Measurements from ENCODE around the gene LAMTOR4. TPM values are rescaled to one million over a fixed set of nuclear protein-coding genes. Genes with fewer than 3 reads are reported as not detected.
"Not testable (repeated sequence)": the region's sequence is repeated elsewhere in the genome, so short reads cannot be mapped to it uniquely, and the experiment has no call there.

The LAMTOR4 gene
- total RNA-seq, 1 donor from 2014 or later, result 151 TPM

DNA sequence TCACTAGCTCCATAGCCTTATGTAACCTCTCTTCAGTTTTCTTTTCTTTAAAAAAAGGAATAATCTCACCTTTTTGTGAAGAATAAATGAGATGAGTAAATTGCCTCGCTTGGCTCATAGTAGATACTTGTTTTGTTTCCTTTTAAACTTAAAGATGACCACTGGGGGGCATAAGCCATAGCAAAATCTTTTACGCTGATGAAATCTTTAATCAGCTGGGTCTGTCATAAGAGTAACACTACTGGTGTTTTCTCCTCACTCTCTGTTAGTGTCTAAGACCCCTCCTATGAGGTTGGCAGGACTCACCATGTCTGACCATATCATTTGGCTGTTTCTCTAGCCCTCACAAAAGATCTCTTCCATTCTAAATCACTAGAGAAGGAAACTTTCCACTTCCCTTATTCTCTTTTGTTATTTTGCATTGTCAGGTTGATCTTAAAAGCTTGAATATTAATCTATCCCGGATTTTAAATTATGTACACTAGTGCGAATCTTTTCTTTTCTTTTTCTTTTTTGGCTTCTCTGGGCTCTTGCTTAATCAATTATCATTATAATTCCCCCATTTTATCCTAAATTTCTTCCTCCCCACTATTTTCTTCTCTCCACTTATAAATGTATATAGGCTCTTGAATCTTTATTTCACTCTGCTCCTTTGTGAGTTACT is 41.5 kb downstream of the LAMTOR4 start:
- Mint-ChIP-seq H3K4me1 (peaks cover 57% of the 10 kb centered on the region), H3K36me3 (ENCODE audit: low read depth) (no peaks in the 10 kb centered on the region), H3K27ac (peak overlapping the region; percentile 91), H3K27me3 (no peaks in the 10 kb centered on the region), H3K4me3 (peak overlapping the region; percentile 32), H3K9me3 (no peaks in the 10 kb centered on the region)
- peak; percentile 74 for ATAC-seq (ENCODE audit: low read depth)
- intact Hi-C loops (cut with micrococcal nuclease), result loop anchor here (1.0 to 10.0 kb wide), 7 partner anchors 10 to 217 kb away; partner anchors contain the start of genes GPC2 and STAG3
- TF ChIP-seq CTCF (IDR thresholded peaks at IDR 0.05), result no peak
- ChIA-PET CTCF (interaction anchor here (0.8 to 2.9 kb wide), 15 partner anchors 8 to 217 kb away, joined by 3 to 33 read pairs (median 5); partner anchors contain the start of genes GPC2, LAMTOR4 and PVRIG), POLR2A (interaction anchor here (0.6 to 2.1 kb wide), 17 partner anchors 10 to 154 kb away, joined by 3 to 17 read pairs (median 5); partner anchors contain the start of genes GPC2, LAMTOR4, PVRIG and STAG3)
- DNase-seq, result no peak

- intact Hi-C loops (cut with micrococcal nuclease), result loop anchor here (2.0 to 10.0 kb wide), 2 partner anchors 15 to 153 kb away; partner anchors contain the start of genes GPC2 and STAG3
- no peak for DNase-seq
- CTCF ChIA-PET, result interaction anchor here (2.8 kb wide), 1 partner anchor 26 kb away, joined by 9 read pairs; no protein-coding TSS in a partner anchor
- peak overlapping the region; percentile 53 for H3K4me3 Mint-ChIP-seq
- peak; percentile 25 for ATAC-seq (ENCODE audit: low read depth)
- POLR2A ChIA-PET, result interaction anchor here (1.1 to 2.4 kb wide), 3 partner anchors 19 to 154 kb away, joined by 3 to 15 read pairs (median 5); no protein-coding TSS in a partner anchor
- H3K4me1 Mint-ChIP-seq, result peaks cover 70% of the 10 kb centered on the region
- H3K27ac Mint-ChIP-seq, result peak overlapping the region; percentile 91
- no peaks in the 10 kb centered on the region for H3K27me3 Mint-ChIP-seq
- TF ChIP-seq CTCF (IDR thresholded peaks at IDR 0.05), result no peak
- H3K9me3 Mint-ChIP-seq, result peaks cover 2% of the 10 kb centered on the region
- H3K36me3 Mint-ChIP-seq (ENCODE audit: low read depth), result no peaks in the 10 kb centered on the region
Measured at GRCh38 chr7:100191775-100192174, 43.1 kb downstream of the LAMTOR4 start.

- peaks cover 74% of the 10 kb centered on the region for H3K4me1 Mint-ChIP-seq
- not testable (repeated sequence) for H3K27me3 Mint-ChIP-seq; H3K9me3 Mint-ChIP-seq; H3K36me3 Mint-ChIP-seq (ENCODE audit: low read depth); DNase-seq
- intact Hi-C loops (cut with micrococcal nuclease), result loop anchor here (10.0 kb wide), 1 partner anchor 152 kb away; no protein-coding TSS in a partner anchor
- ChIA-PET POLR2A (interaction anchor here (1.1 to 2.4 kb wide), 5 partner anchors 18 to 153 kb away, joined by 3 to 15 read pairs (median 5); no protein-coding TSS in a partner anchor), CTCF (interaction anchor here (1.3 to 3.7 kb wide), 4 partner anchors 19 to 153 kb away, joined by 3 to 15 read pairs (median 6); no protein-coding TSS in a partner anchor)
- peak overlapping the region; percentile 53 for H3K4me3 Mint-ChIP-seq
- ATAC-seq (ENCODE audit: low read depth), result peak; percentile 59
- H3K27ac Mint-ChIP-seq, result peak overlapping the region; percentile 91
Measured at GRCh38 chr7:100192281-100192862, 43.7 kb downstream of the LAMTOR4 start.

DNA sequence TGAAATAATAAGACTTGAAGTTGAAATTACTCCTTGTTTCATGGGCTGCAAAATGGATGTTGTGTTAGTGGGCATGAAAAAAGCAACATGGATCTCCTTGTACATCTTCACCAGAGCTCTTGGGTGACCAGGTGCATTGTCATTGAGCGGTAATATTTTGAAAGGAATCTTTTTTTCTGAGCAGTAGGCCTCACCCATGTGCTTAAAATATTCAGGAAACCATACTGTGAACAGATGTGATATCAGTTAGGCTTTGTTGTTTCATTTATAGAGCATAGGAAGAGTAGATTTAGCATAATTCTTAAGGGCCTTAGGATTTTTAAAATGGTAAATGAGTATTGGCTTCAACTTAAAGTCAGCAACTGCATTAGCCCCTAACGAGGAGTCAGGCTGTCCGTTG is 44.3 kb downstream of the LAMTOR4 start:
- ATAC-seq (ENCODE audit: low read depth) (no peak), DNase-seq (no peak)
- no peak for TF ChIP-seq CTCF (IDR thresholded peaks at IDR 0.05)
- H3K9me3 Mint-ChIP-seq, result peaks cover 2% of the 10 kb centered on the region
- H3K4me3 Mint-ChIP-seq, result peak overlapping the region; percentile 53
- POLR2A ChIA-PET, result interaction anchor here (1.1 to 2.4 kb wide), 6 partner anchors 9 to 28 kb away, joined by 3 to 15 read pairs (median 10); no protein-coding TSS in a partner anchor
- intact Hi-C loops (cut with micrococcal nuclease), result loop anchor here (10.0 kb wide), 1 partner anchor 152 kb away; no protein-coding TSS in a partner anchor
- H3K27me3 Mint-ChIP-seq, result no peaks in the 10 kb centered on the region
- peak overlapping the region; percentile 91 for H3K27ac Mint-ChIP-seq
- H3K36me3 Mint-ChIP-seq (ENCODE audit: low read depth), result no peaks in the 10 kb centered on the region
- CTCF ChIA-PET, result interaction anchor here (1.3 to 3.7 kb wide), 4 partner anchors 18 to 152 kb away, joined by 3 to 15 read pairs (median 6); no protein-coding TSS in a partner anchor
- H3K4me1 Mint-ChIP-seq, result peaks cover 79% of the 10 kb centered on the region

DNA sequence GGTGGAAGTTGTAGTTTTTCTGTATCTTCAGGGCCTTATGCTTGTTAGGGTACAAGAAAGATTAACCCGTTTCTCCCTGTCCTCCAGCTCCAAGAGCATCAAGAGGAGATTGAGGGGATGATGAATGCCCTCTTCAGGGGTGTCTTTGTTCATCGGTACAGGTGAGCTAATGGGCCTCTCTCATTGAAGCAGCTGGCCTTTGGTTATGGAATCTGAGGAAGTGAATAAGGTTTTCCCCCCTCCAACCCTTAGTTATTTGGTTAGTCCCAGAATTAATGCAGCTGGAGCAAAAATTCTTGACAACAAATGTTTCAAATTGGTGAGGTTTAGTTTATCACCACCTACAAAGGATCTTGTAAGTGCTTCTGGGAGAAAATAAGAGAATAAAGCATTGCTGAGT is 46.5 kb downstream of the LAMTOR4 start:
- no peak for DNase-seq
- no peak for TF ChIP-seq CTCF (IDR thresholded peaks at IDR 0.05)
- ChIA-PET POLR2A (interaction anchor here (0.7 to 4.5 kb wide), 9 partner anchors 10 to 233 kb away, joined by 3 to 39 read pairs (median 8); partner anchors contain the start of genes GPC2, STAG3 and ZCWPW1), CTCF (interaction anchor here (1.6 to 3.7 kb wide), 3 partner anchors 16 to 150 kb away, joined by 4 to 15 read pairs (median 7); no protein-coding TSS in a partner anchor)
- Mint-ChIP-seq H3K27ac (peak overlapping the region; percentile 91), H3K36me3 (ENCODE audit: low read depth) (no peaks in the 10 kb centered on the region), H3K4me3 (no peak overlapping the region), H3K27me3 (no peaks in the 10 kb centered on the region), H3K4me1 (peaks cover 90% of the 10 kb centered on the region), H3K9me3 (peaks cover 2% of the 10 kb centered on the region)
- ATAC-seq (ENCODE audit: low read depth), result no peak
- intact Hi-C loops (cut with micrococcal nuclease), result loop anchor here (10.0 kb wide), 1 partner anchor 150 kb away; no protein-coding TSS in a partner anchor

DNA sequence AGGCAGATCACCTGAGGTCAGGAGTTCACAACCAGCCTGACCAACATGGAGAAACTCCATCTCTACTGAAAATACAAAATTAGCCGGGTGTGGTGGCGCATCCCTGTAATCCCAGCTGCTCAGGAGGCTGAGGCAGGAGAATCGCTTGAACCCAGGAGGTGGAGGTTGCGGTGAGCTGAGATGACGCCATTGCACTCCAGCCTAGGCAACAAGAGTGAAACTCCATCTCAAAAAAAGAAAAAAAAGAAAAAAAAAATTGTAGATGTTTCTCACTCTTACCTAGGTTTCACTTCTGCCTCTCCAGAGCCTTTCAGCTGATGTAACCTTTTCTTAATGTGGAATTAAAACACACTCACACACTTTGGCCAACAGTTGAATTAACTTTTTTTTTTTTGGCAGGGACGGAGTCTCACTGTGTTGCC is 47.2 kb downstream of the LAMTOR4 start:
- intact Hi-C loops (cut with micrococcal nuclease), result loop anchor here (10.0 kb wide), 1 partner anchor 149 kb away; no protein-coding TSS in a partner anchor
- peak; percentile 26 for ATAC-seq (ENCODE audit: low read depth)
- POLR2A ChIA-PET, result interaction anchor here (0.7 to 4.5 kb wide), 7 partner anchors 14 to 276 kb away, joined by 4 to 39 read pairs (median 4); partner anchors contain the start of genes LAMTOR4, TRIM4 and ZCWPW1
- not testable (repeated sequence) for H3K36me3 Mint-ChIP-seq (ENCODE audit: low read depth); DNase-seq; H3K27me3 Mint-ChIP-seq; H3K9me3 Mint-ChIP-seq
- CTCF ChIA-PET, result interaction anchor here (0.6 to 3.7 kb wide), 7 partner anchors 16 to 149 kb away, joined by 3 to 15 read pairs (median 4); partner anchors contain the start of gene TRAPPC14
- H3K4me1 Mint-ChIP-seq, result peaks cover 90% of the 10 kb centered on the region
- H3K4me3 Mint-ChIP-seq, result peak overlapping the region; percentile 32
- peak overlapping the region; percentile 91 for H3K27ac Mint-ChIP-seq
